Stimulated activated CD4-positive, alpha-beta T cell treated with anti-CD3 and anti-CD28 coated beads, Interleukin-15, amount 100 ng/mL, for 1 hour (primary cell): ENCODE results near the gene LIPK.
"Not testable (repeated sequence)": the region's sequence is repeated elsewhere in the genome, so short reads cannot be mapped to it uniquely, and the experiment has no call there.

Experiments
- DNase-seq, 2 donors: peaks; one replicate each; pipeline ENCODE4 v3.0.0-alpha.2; 2020; ENCODE audit warnings: low read depth in 1 of 2, low spot score in 1 of 2

Gene LIPK

GRCh38 chr10:88705958-88706357 is at the start of gene LIPK:
Gene LIPK (plus strand): TSS chr10:88706249. CDS start chr10:88724544, 18,295 bp downstream.
- DNase-seq = no peak

DNA sequence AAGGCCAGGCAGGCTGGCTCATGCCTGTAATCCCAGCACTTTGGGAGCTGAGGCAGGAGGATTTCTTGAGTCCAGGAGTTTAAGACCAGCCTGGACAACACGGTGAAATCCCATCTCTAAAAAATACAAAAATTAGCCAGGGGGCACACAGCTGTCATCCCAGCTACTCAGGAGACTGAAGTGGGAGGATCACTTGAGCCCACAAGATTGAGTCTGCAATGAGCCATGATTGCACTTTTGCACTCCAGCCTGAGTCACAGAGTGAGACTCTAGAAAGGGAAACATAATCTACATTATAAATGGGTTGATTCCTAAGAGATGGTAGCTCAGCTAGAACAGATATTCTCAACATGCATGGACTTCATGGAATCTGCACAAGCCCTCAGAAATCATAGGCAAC is 48.1 kb upstream of the LIPK start:
- no peak for DNase-seq

GRCh38 chr10:88659725-88660597 is 46.1 kb upstream of the LIPK start:
- DNase-seq = no peak

GRCh38 chr10:88660598-88660884 is 45.5 kb upstream of the LIPK start:
- no peak for DNase-seq

DNA sequence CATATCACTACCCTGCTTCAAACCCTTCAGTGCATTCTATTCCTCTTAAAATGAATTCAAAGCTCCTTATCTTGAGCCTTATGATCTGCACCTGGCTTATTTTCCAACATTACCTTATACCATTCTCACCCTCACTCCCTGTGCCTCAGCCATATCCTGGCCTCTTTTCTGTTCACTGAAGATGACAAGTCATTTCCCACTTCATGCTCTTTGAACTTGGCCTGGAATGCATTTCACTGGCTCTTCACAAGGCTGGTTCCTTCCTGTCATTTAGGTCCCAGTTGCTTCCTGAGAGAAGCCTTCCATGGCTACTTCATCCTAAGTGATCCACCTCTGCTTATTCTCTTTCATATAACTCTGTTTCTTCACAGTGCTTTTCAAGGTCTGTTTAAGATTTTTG is 45.0 kb upstream of the LIPK start:
- DNase-seq = no peak

DNA sequence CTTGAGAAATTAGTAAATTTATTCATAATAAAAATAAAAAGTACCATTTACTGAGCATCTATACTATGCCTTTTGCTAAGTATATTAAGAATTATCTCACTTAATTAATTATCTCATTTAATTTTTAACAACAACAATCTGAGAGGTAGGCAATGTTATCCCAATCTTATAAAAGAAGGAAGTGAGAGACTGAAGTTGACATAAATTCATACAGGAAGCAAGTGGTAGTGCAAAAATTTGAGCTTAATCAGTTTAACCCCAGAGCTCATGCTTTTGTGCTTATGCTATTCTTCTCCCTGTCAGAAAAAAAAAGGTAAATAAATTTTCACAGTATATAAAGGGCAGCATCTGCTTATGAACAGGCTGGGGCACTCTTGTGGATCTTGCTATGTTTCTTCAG is 44.5 kb upstream of the LIPK start:
- DNase-seq = no peak

DNA sequence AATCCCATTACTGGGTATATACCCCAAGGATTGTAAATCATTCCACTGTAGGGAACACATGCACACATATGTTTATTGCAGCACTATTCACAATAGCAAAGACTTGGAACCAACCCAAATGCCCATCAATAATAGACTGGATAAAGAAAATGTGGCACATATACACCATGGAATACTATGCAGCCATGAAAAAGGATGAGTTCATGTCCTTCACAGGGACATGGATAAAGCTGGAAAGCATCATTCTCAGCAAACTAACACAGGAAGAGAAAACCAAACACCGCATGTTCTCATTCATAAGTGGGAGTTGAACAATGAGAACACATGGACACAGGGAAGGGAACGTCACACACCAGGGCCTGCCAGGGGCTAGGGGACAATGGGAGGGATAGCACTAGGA is 42.9 kb upstream of the LIPK start:
- DNase-seq = not testable (repeated sequence)

GRCh38 chr10:88664142-88664541 is 41.9 kb upstream of the LIPK start, which contains the start of gene LIPF:
Gene LIPF (plus strand): TSS chr10:88664442. CDS start chr10:88667298, 2,856 bp downstream.
- DNase-seq = no peak

- no peak for DNase-seq
These were observed 37.6 kb upstream of the LIPK start for GRCh38 chr10:88668465-88668864.

DNA sequence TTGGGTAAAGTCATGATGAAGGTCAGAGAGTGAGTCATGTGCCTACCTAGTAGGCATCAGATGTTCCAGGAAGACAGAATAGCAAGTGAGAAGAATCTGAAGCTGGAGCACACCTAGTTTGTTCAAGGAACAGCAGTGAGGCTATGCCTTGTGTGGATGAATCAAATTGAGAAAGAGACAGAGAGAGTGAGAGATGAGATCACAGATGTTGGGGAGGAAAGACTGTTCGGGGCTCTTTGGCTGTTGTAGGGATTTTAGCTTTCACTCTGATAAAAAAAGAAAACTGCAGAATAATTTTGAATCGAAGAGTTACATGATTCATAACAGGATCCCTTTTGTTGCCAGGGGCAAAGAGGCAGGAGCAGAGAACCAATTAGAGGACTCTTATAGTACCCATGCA is 35.6 kb upstream of the LIPK start:
- no peak for DNase-seq

DNA sequence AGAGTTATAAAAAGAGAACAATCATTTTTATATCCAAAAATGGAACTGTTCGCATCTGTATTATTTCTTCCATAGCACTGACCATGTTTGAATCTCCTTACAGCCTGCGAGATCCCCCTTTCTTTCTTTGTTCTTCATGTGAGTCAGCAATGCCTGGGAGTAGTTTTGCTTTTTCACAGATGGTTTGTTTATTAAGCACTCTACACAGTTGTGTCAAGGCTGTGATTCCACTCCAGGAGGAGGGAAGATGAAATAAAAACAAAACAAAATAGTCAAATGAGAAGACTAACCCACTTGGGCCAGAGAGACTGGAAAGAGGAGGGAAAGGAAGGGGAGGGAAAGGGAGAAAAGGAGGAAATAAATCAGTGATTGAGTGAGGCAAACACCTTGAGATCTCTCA is 34.0 kb upstream of the LIPK start:
- no peak for DNase-seq

GRCh38 chr10:88676283-88677060 is 29.6 kb upstream of the LIPK start:
- no peak for DNase-seq

DNA sequence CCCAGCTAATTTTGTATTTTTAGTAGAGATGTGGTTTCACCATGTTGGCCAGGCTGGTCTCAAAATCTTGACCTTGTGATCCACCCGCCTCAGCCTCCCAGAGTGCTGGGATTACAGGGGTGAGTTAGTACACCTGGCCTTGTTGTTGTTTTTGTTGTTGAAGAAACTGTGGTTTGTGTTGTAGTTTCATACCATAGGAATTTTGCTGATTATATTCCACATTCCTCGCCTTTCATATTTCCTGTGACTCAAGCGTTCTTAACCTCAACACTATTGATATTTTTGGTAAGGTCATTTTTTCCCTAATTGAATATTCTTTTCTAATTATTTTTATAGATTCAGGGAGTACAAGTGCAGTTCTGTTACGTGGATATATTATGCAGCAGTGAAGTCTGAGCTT is 25.1 kb upstream of the LIPK start:
- DNase-seq = no peak

GRCh38 chr10:88682491-88682890 is 23.6 kb upstream of the LIPK start:
- no peak for DNase-seq

- DNase-seq = no peak
These were observed 18.1 kb upstream of the LIPK start for GRCh38 chr10:88687853-88688467.

DNA sequence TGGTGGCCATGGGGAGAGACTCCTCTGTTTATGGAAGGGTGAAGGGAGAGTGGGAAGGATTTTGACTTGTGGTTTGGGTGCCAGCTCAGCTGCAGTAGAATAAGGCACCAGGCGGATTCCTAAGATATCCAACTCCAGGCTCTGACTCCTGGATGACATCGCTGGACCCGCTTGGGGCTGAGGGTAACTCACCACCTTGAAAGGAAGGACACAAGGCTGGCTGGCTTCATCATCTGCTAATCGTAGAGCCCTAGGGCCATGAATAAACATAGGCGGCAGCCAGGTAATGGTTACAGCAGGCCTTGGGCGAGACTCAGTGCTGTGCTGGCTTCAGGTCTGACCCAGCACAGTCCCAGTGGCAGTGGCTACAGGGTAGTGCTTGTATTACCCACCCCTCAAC is 16.7 kb upstream of the LIPK start:
- no peak for DNase-seq

- DNase-seq = no peak
These were observed 12.5 kb upstream of the LIPK start for GRCh38 chr10:88693392-88694020.

GRCh38 chr10:88702848-88703597 is 3.0 kb upstream of the LIPK start:
- DNase-seq = no peak

GRCh38 chr10:88707429-88708155 is 1.5 kb downstream of the LIPK start:
- DNase-seq = no peak

DNA sequence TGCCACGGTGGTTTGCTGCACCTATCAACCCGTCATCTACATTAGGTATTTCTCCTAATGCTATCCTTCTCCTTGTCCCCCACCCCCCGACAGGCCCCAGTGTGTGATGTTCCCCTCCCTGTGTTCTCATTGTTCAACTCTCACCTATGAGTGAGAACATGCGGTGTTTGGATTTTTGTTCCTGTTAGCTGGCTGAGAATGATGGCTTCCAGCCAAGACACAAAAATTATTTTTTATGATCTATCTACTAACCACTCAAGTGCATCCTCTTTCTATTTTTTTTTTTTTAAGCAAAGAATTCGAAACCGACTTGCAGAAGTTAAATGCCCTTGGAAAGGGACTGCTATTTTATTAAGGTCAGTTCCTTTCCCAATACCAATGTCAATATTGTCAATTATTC is 3.3 kb downstream of the LIPK start:
- not testable (repeated sequence) for DNase-seq
